ENCODE results near the gene TNFRSF9. TPM values are rescaled to one million over a fixed set of nuclear protein-coding genes. Genes with fewer than 3 reads are reported as not detected.

TNFRSF9 gene
- total and polyA plus RNA-seq, 2 experiments from 2014 or later, result not detected

DNA sequence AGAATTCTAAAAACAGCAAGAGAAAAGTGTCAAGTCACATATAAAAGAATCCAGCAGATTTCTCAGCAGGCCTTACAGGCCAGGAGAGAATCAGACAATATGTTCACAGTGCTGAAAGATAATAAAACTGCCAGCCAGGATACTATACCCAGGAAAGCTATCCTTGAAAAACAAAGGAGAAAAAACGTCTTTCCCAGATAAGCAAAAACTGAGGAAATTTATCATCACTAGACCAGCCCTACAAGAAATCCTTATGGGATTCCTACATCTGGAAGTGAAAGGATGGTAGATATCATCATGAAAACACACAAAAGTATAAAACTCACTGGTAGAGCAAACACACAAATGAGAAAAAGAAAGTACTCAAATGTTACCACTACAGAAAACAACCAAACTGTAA lies 62.6 kb downstream of the TNFRSF9 start:
- 13 to 17% methylated on average over 1 of the region's 1 CpG for WGBS, 2 experiments (ENCODE audit: low coverage in 1 of 2, low lambda C conversion rate in 2 of 2, missing lambda C conversion rate in 2 of 2)
- in situ Hi-C loops (cut with MboI), result no loop called here
- no peaks in the 10 kb centered on the region for H3K9me3 ChIP-seq (ENCODE audit: low read depth)
- H3K9me2 ChIP-seq (ENCODE audit: insufficient read depth), result no peaks in the 10 kb centered on the region
- no peaks in the 10 kb centered on the region for H3K79me2 ChIP-seq (ENCODE audit: insufficient read depth)
- no peak overlapping the region for H3K4me3 ChIP-seq
- no peak overlapping the region for H3K9ac ChIP-seq
- no peak overlapping the region for H3K27ac ChIP-seq
- H4K20me1 ChIP-seq (ENCODE audit: insufficient read depth), result no peaks in the 10 kb centered on the region
- no peaks in the 10 kb centered on the region for H3K4me1 ChIP-seq (ENCODE audit: insufficient read depth)
- no peaks in the 10 kb centered on the region for H3F3A ChIP-seq (ENCODE audit: insufficient read depth)
- no peak overlapping the region for H2AFZ ChIP-seq
- H3K36me3 ChIP-seq (ENCODE audit: low read depth), result no peaks in the 10 kb centered on the region
- peaks cover 5% of the 10 kb centered on the region for H3K27me3 ChIP-seq (replicated peaks; ENCODE audit: insufficient read depth)
- H3K4me2 ChIP-seq (ENCODE audit: unreplicated experiment), result no peak overlapping the region
- TF ChIP-seq EZH2 (IDR thresholded peaks at IDR 0.05; ENCODE audit: insufficient read depth, poor library complexity, severe bottlenecking), result no peak
- no peak for TF ChIP-seq EZH2phosphoT487 (IDR thresholded peaks at IDR 0.05; ENCODE audit: insufficient read depth, low read depth)
- DNase-seq, result no peak

DNA sequence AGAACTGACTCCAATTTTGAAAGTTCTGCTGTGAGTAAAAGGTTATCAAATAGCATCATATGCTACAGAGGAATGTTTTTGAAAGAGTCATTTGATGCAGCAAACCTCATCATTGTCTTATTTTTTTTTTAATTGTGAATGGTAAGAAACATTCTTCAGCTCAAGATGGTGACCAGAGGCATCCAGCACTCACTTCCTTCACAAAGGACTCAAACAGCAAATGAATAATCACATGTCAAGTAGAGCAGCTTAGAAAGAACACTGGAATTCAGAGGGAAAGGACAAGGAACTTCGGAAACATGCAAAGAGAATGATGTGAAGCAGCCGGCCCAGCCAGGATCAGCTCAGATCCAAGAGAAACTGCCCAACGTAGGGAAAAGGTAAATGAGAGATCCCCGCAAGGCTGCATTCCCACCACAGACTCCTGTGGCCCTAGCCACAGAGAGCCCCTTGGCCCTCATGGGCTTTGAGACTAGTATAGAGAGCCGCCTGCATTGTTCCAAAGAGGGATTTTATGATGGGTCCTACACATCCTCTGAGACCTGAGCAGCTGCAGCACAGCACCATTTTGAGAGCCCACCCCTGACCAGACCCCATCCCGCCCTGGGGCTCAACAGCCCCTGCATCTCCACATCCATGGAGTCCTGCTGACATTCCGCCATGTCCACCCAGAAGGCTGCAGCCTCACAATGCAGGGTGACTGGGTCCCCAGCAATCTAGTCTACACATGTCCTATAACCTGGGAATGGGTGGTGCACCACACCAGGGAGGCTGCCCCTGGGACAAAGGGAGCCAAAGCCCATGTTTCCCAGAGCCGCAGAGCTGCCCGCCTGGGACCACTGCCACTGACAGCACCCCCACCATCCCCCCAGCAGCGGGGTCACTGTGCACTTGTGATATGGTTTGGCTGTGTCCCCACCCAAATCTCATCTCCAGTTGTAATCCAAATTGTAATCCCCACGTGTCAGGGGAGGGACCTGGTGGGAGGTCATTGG lies 66.5 kb downstream of the TNFRSF9 start:
- in situ Hi-C loops (cut with MboI), result no loop called here
- no peak overlapping the region for H2AFZ ChIP-seq
- H4K20me1 ChIP-seq (ENCODE audit: insufficient read depth), result no peaks in the 10 kb centered on the region
- H3K27ac ChIP-seq, result no peak overlapping the region
- TF ChIP-seq EZH2phosphoT487 (IDR thresholded peaks at IDR 0.05; ENCODE audit: insufficient read depth, low read depth) (no peak), EZH2 (IDR thresholded peaks at IDR 0.05; ENCODE audit: insufficient read depth, poor library complexity, severe bottlenecking) (no peak)
- no peak overlapping the region for H3K4me2 ChIP-seq (ENCODE audit: unreplicated experiment)
- no peaks in the 10 kb centered on the region for H3K9me2 ChIP-seq (ENCODE audit: insufficient read depth)
- no peaks in the 10 kb centered on the region for H3K4me1 ChIP-seq (ENCODE audit: insufficient read depth)
- H3K79me2 ChIP-seq (ENCODE audit: insufficient read depth), result no peaks in the 10 kb centered on the region
- 54 to 61% methylated on average over 9 to 11 of the region's 11 CpGs for WGBS, 2 experiments (ENCODE audit: low coverage in 1 of 2, low lambda C conversion rate in 2 of 2, missing lambda C conversion rate in 2 of 2)
- no peak for DNase-seq
- H3K9me3 ChIP-seq (ENCODE audit: low read depth), result no peaks in the 10 kb centered on the region
- no peaks in the 10 kb centered on the region for H3K27me3 ChIP-seq (replicated peaks; ENCODE audit: insufficient read depth)
- no peak overlapping the region for H3K9ac ChIP-seq
- H3K4me3 ChIP-seq, result no peak overlapping the region
- no peaks in the 10 kb centered on the region for H3K36me3 ChIP-seq (ENCODE audit: low read depth)
- no peaks in the 10 kb centered on the region for H3F3A ChIP-seq (ENCODE audit: insufficient read depth)

DNA sequence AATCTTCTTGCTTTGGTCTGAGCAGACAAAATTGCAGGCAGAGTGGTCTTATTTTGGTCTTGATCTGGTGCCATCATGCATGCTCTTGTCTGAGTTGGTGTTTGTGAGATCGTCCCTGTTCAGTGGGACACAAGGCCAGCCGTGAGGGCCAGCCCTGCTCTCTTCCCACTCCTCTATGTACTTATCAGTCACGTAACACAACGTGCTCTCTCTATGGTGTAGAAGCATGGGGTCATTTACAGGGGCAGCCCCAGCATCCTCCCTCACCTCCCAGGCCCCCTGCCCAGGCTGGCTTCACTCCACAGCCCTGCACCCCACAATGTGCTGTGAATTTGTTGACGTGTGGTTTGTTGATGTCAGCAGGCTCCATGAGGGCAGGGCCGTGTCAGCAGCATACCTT lies 69.5 kb downstream of the TNFRSF9 start:
- no peaks in the 10 kb centered on the region for H3K9me2 ChIP-seq (ENCODE audit: insufficient read depth)
- H3K27ac ChIP-seq, result no peak overlapping the region
- TF ChIP-seq EZH2phosphoT487 (IDR thresholded peaks at IDR 0.05; ENCODE audit: insufficient read depth, low read depth), result no peak
- TF ChIP-seq EZH2 (IDR thresholded peaks at IDR 0.05; ENCODE audit: insufficient read depth, poor library complexity, severe bottlenecking), result no peak
- no peak overlapping the region for H3K4me2 ChIP-seq (ENCODE audit: unreplicated experiment)
- no peak for DNase-seq
- H2AFZ ChIP-seq, result no peak overlapping the region
- no peaks in the 10 kb centered on the region for H3F3A ChIP-seq (ENCODE audit: insufficient read depth)
- no peaks in the 10 kb centered on the region for H3K79me2 ChIP-seq (ENCODE audit: insufficient read depth)
- H3K4me1 ChIP-seq (ENCODE audit: insufficient read depth), result no peaks in the 10 kb centered on the region
- no peaks in the 10 kb centered on the region for H3K9me3 ChIP-seq (ENCODE audit: low read depth)
- in situ Hi-C loops (cut with MboI), result no loop called here
- no peaks in the 10 kb centered on the region for H4K20me1 ChIP-seq (ENCODE audit: insufficient read depth)
- H3K27me3 ChIP-seq (replicated peaks; ENCODE audit: insufficient read depth), result no peaks in the 10 kb centered on the region
- no peaks in the 10 kb centered on the region for H3K36me3 ChIP-seq (ENCODE audit: low read depth)
- 62 to 68% methylated on average over 6 of the region's 6 CpGs for WGBS, 2 experiments (ENCODE audit: low coverage in 1 of 2, low lambda C conversion rate in 2 of 2, missing lambda C conversion rate in 2 of 2)
- no peak overlapping the region for H3K9ac ChIP-seq
- no peak overlapping the region for H3K4me3 ChIP-seq

DNA sequence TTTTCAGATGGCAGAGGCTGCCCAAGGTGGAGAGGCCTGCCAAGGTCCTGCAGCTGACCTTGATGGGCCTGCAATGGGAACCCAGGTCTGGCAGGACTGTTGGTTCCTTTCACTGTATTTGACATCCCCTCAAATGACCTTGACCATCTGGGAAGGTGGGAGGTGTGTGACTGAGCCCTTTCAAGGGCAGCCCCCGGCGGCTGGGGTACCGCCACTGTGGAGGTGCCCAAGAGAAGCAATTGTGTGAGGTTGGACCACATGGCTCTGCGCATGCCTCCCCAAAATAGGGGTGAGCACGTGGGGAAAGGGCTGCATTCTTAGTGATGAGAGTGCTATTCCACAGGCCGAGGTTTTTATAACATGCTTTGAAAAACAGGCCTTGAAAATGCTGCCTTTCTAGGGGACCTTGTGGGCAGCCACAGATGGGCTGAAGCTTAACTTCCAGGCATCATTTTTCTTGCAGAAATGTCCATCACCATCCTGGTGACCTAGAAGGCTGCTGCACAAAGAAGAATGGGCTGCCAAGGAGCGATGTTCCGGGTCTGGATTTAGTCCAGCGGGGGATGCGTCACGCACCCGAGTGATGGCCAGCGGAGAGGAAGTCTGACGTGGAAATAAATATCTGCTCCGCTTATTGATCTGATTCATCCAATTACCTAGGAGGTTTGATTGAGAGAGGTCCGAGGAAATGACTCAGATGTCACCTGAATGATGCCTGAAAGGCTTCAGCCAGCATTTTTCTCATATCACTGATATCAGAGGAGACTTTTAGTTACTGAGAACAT lies 71.3 kb downstream of the TNFRSF9 start:
- Histone ChIP-seq H3K9me3 (ENCODE audit: low read depth) (no peaks in the 10 kb centered on the region), H3K27me3 (replicated peaks; ENCODE audit: insufficient read depth) (no peaks in the 10 kb centered on the region), H3F3A (ENCODE audit: insufficient read depth) (no peaks in the 10 kb centered on the region), H4K20me1 (ENCODE audit: insufficient read depth) (no peaks in the 10 kb centered on the region), H2AFZ (no peak overlapping the region), H3K4me2 (ENCODE audit: unreplicated experiment) (no peak overlapping the region), H3K4me1 (ENCODE audit: insufficient read depth) (no peaks in the 10 kb centered on the region), H3K9ac (no peak overlapping the region), H3K27ac (no peak overlapping the region), H3K79me2 (ENCODE audit: insufficient read depth) (no peaks in the 10 kb centered on the region), H3K4me3 (no peak overlapping the region), H3K36me3 (ENCODE audit: low read depth) (no peaks in the 10 kb centered on the region), H3K9me2 (ENCODE audit: insufficient read depth) (no peaks in the 10 kb centered on the region)
- WGBS, 2 experiments (ENCODE audit: low coverage in 1 of 2, low lambda C conversion rate in 2 of 2, missing lambda C conversion rate in 2 of 2), result 66 to 69% methylated on average over 16 of the region's 16 CpGs
- no peak for DNase-seq
- no peak for TF ChIP-seq EZH2phosphoT487 (IDR thresholded peaks at IDR 0.05; ENCODE audit: insufficient read depth, low read depth)
- no peak for TF ChIP-seq EZH2 (IDR thresholded peaks at IDR 0.05; ENCODE audit: insufficient read depth, poor library complexity, severe bottlenecking)
- in situ Hi-C loops (cut with MboI), result no loop called here
